Astrocyte (in vitro differentiated cells and primary cell): Measurements from ENCODE around the gene PHAF1. TPM values are rescaled to one million over a fixed set of nuclear protein-coding genes. Genes with fewer than 3 reads are reported as not detected.

Experiments used
- DNase-seq: peaks from one replicate; pipeline ENCODE4 v3.0.0-alpha.2; 2010; ENCODE audit warnings: low read depth
- FAIRE-seq: peaks from 2 replicates; lab custom pipeline; 2011; peaks lifted over from hg19 to GRCh38; lab: Jason Lieb, UNC
- H2AFZ ChIP-seq: 2 replicates; pipeline ENCODE4 v1.6.0; 2012; ENCODE audit warnings: low read depth, low read length, inconsistent platforms
- H3K27ac ChIP-seq: 2 replicates; pipeline ENCODE4 v1.5.1; 2011; ENCODE audit warnings: low read depth, low read length, inconsistent platforms
- H3K27me3 ChIP-seq: 2 replicates; pipeline ENCODE4 v1.6.0; 2011; ENCODE audit warnings: low read length, inconsistent platforms; ENCODE audit not compliant: insufficient read depth
- H3K36me3 ChIP-seq: 2 replicates; pipeline ENCODE4 v1.5.1; 2011; ENCODE audit warnings: low read length, inconsistent platforms; ENCODE audit not compliant: insufficient read depth
- H3K4me1 ChIP-seq: 2 replicates; pipeline ENCODE4 v1.5.1; 2011; ENCODE audit warnings: low read length, inconsistent platforms; ENCODE audit not compliant: insufficient read depth
- H3K4me2 ChIP-seq: 2 replicates; pipeline ENCODE4 v1.6.0; 2012; ENCODE audit warnings: low read length, inconsistent platforms
- H3K4me3 ChIP-seq: 2 replicates; pipeline ENCODE4 v1.5.1; 2011; ENCODE audit warnings: low read depth, mild to moderate bottlenecking, low read length, inconsistent platforms; ENCODE audit not compliant: insufficient read depth
- H3K79me2 ChIP-seq: 2 replicates; pipeline ENCODE4 v1.6.0; 2012; ENCODE audit warnings: mild to moderate bottlenecking, low read length, inconsistent platforms; ENCODE audit not compliant: insufficient read depth
- H3K9ac ChIP-seq: 2 replicates; pipeline ENCODE4 v1.6.0; 2012; ENCODE audit warnings: mild to moderate bottlenecking, low read length, inconsistent platforms
- H3K9me3 ChIP-seq: 2 replicates; pipeline ENCODE4 v1.5.1; 2012; ENCODE audit warnings: low read depth, mild to moderate bottlenecking, low read length, inconsistent platforms; ENCODE audit not compliant: insufficient read depth
- H4K20me1 ChIP-seq: 2 replicates; pipeline ENCODE4 v1.6.0; 2012; ENCODE audit warnings: low read length, inconsistent platforms; ENCODE audit not compliant: insufficient read depth
- H3K27ac Mint-ChIP-seq: one replicate; pipeline ENCODE4 v1.8.0; 2021; ENCODE audit warnings: mild to moderate bottlenecking, mixed read lengths; ENCODE audit not compliant: unreplicated experiment
- H3K27me3 Mint-ChIP-seq: one replicate; pipeline ENCODE4 v1.8.0; 2021; ENCODE audit warnings: low read depth, mixed read lengths; ENCODE audit not compliant: unreplicated experiment
- H3K36me3 Mint-ChIP-seq: one replicate; pipeline ENCODE4 v1.8.0; 2021; ENCODE audit warnings: low read depth, mixed read lengths; ENCODE audit not compliant: unreplicated experiment
- H3K4me1 Mint-ChIP-seq: one replicate; pipeline ENCODE4 v1.8.0; 2021; ENCODE audit warnings: low read depth, mixed read lengths; ENCODE audit not compliant: unreplicated experiment
- H3K4me3 Mint-ChIP-seq: one replicate; pipeline ENCODE4 v1.8.0; 2021; ENCODE audit warnings: mild to moderate bottlenecking, moderate library complexity, mixed read lengths; ENCODE audit not compliant: unreplicated experiment
- H3K9me3 Mint-ChIP-seq: one replicate; pipeline ENCODE4 v1.8.0; 2021; ENCODE audit warnings: mild to moderate bottlenecking, mixed read lengths; ENCODE audit not compliant: unreplicated experiment
- CTCF ChIP-seq: IDR thresholded peaks from 2 replicates; pipeline ENCODE4 v1.5.1; 2011; ENCODE audit warnings: low read depth, mild to moderate bottlenecking, inconsistent platforms, low read length, moderate library complexity; ENCODE audit not compliant: insufficient read depth
- EZH2 ChIP-seq: IDR thresholded peaks from 2 replicates; pipeline ENCODE4 v1.6.1; 2012; ENCODE audit warnings: mild to moderate bottlenecking, low read length, inconsistent platforms; ENCODE audit not compliant: insufficient read depth
- total RNA-seq: library from RNA; stranded (reverse); gene quantifications from 2 replicates; pipeline ENCODE4 v1.2.1, GENCODE V29; 2021

Gene PHAF1
- total RNA-seq, 1 donor from 2014 or later, result 17.1 TPM

- Mint-ChIP-seq H3K27me3 (no peaks in the 10 kb centered on the region), H3K4me1 (peaks cover 5% of the 10 kb centered on the region), H3K27ac (no peak overlapping the region), H3K9me3 (no peaks in the 10 kb centered on the region), H3K36me3 (peaks cover 19% of the 10 kb centered on the region), H3K4me3 (no peak overlapping the region)
- Histone ChIP-seq H2AFZ (no peak overlapping the region), H3K4me2 (no peak overlapping the region), H3K27me3 (no peaks in the 10 kb centered on the region), H4K20me1 (peaks cover 25% of the 10 kb centered on the region), H3K4me1 (no peaks in the 10 kb centered on the region), H3K79me2 (peaks cover 54% of the 10 kb centered on the region), H3K9me3 (no peaks in the 10 kb centered on the region), H3K27ac (no peak overlapping the region), H3K4me3 (no peak overlapping the region), H3K36me3 (peaks cover 33% of the 10 kb centered on the region), H3K9ac (no peak overlapping the region)
- TF ChIP-seq CTCF, result no peak
- no peak for FAIRE-seq
- DNase-seq, result no peak
Measured at GRCh38 chr16:67068212-67068753, 41.5 kb upstream of the PHAF1 start.

- Histone ChIP-seq H2AFZ (no peak overlapping the region), H3K9ac (no peak overlapping the region), H3K27me3 (no peaks in the 10 kb centered on the region), H3K27ac (no peak overlapping the region), H3K79me2 (peaks cover 25% of the 10 kb centered on the region), H3K4me1 (no peaks in the 10 kb centered on the region), H3K4me2 (no peak overlapping the region), H3K9me3 (no peaks in the 10 kb centered on the region), H4K20me1 (peaks cover 18% of the 10 kb centered on the region), H3K4me3 (no peak overlapping the region), H3K36me3 (peaks cover 42% of the 10 kb centered on the region)
- FAIRE-seq (no peak), DNase-seq (no peak)
- peaks cover 20% of the 10 kb centered on the region for H3K36me3 Mint-ChIP-seq
- no peaks in the 10 kb centered on the region for H3K27me3 Mint-ChIP-seq
- no peak overlapping the region for H3K4me3 Mint-ChIP-seq
- TF ChIP-seq CTCF, result no peak
- TF ChIP-seq EZH2, result no peak
- H3K27ac Mint-ChIP-seq, result no peak overlapping the region
- H3K9me3 Mint-ChIP-seq, result no peaks in the 10 kb centered on the region
- peaks cover 5% of the 10 kb centered on the region for H3K4me1 Mint-ChIP-seq
Measured at GRCh38 chr16:67071476-67072048, 38.2 kb upstream of the PHAF1 start.

GRCh38 chr16:67075331-67075730, 34.4 kb upstream of the PHAF1 start:
- Histone ChIP-seq H3K27me3 (no peaks in the 10 kb centered on the region), H3K4me2 (no peak overlapping the region), H3K9me3 (no peaks in the 10 kb centered on the region), H2AFZ (no peak overlapping the region), H3K27ac (no peak overlapping the region), H3K79me2 (peaks cover 30% of the 10 kb centered on the region), H3K4me1 (no peaks in the 10 kb centered on the region), H3K4me3 (no peak overlapping the region), H3K9ac (no peak overlapping the region), H4K20me1 (peaks cover 17% of the 10 kb centered on the region), H3K36me3 (peaks cover 27% of the 10 kb centered on the region)
- Mint-ChIP-seq H3K27me3 (no peaks in the 10 kb centered on the region), H3K4me1 (peaks cover 5% of the 10 kb centered on the region), H3K4me3 (no peak overlapping the region), H3K27ac (no peak overlapping the region), H3K9me3 (no peaks in the 10 kb centered on the region), H3K36me3 (peaks cover 6% of the 10 kb centered on the region)
- TF ChIP-seq CTCF (no peak), EZH2 (no peak)
- DNase-seq, result no peak
- no peak for FAIRE-seq
